LHCN-M2 (cell line): ENCODE data around the gene ADGRG7. TPM values are rescaled to one million over a fixed set of nuclear protein-coding genes. Genes with fewer than 3 reads are reported as not detected.

Source experiments
- DNase-seq: peaks from one replicate; pipeline ENCODE4 v3.0.0-alpha.2; 2012; ENCODE audit warnings: low read depth
- total RNA-seq: library from RNA; depleted of rRNA; stranded (reverse); fragments of >200 nt; gene quantifications from 2 replicates; pipeline ENCODE4 v1.2.3, GENCODE V29; 2014

ADGRG7 gene
- total RNA-seq, 1 experiment from 2014 or later = not detected

DNA sequence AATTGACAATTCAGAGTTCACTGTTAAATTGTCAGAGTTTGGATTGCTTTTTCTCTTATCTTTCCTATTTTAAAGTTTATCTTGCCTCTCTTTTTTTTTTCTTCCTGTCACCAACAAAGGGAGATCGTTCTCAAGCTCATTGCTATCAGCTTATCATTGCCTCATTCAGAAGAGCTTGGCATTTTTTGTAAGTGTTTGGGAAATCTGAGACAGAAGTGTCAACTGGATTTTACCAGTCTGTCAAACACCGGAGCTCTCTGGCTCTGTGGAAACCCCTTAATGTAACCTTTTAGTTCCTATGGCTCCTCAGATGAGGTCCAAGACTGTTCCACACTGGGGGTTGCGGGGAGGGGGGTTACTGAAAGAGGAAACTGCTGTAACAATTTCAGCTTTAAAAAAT lies 89.3 kb downstream of the ADGRG7 start:
- DNase-seq = no peak

DNA sequence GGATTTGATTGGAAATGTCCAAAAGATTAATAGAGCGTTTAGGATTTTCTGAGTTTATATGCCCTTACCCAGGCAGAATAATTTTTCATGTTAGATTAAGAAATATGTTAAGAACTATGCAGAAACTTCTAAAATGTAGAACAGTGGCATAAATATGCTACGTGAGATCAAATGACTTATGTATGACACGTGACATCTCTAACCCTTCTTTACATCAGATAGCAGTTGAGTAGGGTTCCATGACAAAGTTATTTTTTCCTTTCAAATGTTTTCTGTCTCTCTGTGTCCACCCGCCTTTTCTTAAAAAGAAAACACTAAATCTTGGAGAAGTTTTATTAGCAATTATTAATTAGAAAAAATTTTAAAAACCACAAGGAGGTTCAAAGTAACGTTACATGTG lies 91.3 kb downstream of the ADGRG7 start:
- no peak for DNase-seq

DNA sequence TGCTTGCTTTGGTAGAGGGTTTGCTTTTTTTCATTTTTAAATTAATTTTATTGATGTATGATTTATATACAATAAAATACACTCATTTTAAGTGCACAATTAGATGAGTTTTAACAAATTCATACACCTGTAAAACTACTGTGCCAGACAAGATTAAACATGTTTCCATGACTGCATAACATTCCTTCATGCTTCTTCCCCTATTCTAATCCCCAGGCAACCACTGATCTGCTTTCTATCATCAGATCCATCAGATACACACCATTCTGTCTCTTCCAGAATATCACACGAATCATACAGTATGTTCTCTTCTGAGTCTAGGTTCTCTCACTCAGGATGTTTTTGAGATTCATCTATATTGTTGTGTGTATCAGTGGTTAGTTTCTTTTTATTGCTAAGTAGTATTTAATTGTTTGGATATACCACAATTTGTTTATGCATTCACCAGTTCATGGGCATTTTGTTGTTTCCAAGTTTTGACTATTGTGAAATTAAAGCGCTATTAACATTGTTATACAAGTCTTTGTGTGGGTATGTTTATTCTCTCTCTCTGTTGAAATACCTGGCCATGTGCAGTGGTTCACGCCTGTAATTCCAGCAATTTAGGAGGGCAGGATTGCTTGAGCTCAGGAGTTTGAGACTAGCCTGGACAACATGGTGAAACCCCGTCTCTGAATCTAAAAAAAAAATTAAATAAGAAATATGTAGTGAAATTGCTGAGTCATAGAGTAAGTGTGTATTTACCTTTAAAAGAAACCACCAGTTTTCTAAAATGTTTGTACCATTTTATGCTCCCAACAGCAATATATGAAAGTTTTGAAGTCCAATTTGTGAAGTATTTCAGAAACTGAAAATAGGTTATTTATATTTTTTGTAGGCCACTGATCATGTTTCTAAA lies 92.9 kb downstream of the ADGRG7 start:
- DNase-seq = no peak

DNA sequence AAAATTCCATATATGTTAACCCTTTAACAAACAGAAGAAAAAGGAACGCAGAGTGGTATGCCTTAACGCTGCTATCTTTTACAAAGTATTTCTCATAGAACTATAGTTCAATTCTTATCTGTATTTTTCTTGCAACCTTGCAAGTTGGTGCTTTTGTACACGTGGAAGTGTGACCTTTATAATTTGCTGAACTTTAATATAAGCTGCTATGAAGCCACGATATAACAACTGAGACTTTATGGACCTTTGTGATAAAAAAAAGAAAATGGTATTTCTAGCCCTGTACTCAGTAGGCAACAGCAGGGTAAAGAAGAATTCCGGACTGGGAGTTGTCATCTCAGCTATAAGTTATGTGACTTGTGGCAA lies 93.6 kb downstream of the ADGRG7 start:
- DNase-seq = no peak

DNA sequence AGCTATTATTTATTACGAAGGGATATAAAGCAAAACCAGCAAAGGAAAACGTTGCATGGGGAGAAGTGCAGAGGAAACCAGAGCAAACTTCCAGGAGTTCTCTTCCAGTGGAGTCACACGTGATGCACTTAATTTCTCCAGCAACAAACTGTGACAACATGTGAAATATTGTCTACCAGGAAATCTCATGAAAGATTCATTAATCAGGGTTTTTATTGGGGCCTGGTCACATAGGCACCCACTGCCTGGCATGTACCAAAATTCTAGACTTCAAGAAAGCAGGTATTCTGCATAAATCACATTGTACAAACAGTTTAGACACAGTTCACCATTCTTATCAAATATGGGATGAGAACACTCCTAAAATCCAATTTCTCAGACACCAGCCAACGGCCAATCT lies 94.5 kb downstream of the ADGRG7 start:
- no peak for DNase-seq

DNA sequence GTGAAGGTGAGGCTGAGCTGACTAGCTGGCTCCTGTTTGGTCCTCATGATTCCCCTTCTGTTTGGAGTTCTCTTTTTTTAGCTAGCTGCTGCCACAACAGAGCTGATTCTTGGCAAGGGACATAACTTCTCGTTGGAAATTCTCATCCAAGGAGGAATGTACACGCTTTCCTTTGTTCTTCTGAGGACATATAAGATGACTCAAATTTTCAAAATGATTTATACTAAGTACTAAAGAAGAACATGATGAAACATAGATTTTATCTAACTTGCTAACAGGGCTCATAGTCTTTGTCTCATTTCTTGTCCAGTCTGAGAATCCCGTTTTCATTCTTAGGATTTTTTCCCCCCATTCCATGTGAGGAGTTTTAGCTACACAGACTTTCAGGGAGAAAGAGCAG lies 97.0 kb downstream of the ADGRG7 start:
- no peak for DNase-seq

DNA sequence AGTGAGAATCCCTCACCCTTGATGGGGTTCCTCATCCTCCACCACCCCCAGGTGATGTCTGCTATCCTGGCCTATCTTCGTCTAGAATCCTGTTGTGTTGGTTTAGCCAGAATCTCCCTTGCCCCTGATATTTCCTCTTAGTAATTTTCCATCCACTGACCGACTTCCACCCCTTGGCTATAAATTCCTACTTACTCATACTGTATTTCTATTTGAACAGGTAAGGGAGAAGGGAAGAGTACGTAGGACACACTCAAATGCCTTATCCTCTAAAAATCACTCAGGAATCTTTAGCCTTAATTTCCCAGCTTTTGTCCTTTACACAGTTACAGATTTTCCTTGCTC lies 99.2 kb downstream of the ADGRG7 start:
- no peak for DNase-seq

DNA sequence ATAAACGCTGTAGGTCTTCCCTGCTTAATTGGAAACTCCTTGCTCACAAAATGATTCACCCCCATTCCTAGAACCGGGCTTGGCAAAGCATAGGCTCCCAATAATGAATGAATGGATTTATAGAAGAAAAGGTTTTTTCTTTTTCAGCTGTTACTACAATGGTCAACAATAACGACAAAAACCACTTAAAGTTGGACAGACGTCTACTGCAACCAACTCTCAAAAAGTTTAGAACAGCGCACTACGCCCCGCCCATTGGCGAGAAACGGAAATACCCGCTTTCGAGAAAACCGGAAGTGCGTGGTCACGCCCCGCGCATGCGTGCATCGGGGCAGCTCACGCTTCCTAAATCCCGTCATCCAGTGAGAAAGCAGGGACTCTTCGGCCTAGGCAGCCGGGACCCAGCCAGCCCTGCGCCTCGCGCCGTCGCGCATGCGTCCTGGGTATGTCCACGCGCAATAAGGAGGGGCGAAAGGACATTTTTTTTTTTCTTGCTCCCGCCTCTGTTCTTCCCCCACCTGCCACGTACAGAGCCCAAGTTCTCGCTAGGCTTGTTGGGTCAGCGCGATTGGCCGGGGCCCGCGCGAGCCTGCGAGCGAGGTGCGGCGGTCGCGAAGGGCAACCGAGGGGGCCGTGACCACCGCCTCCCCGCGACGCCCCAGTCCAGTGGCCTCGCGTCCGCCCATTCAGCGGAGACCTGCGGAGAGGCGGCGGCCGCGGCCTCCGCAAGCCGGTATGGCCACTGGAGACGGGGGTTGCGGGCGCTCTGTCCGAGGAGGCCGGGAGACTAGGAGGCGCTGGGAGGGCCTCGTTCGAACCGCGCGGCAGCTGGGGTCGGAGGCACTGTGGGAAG lies 99.8 kb downstream of the ADGRG7 start, which contains the start of gene TFG:
TSS of gene TFG (plus strand) at position 506 of the 853 bp plus-strand sequence. CDS start 4,192 bp downstream, outside the sequence.
- DNase-seq = peak; percentile 99

DNA sequence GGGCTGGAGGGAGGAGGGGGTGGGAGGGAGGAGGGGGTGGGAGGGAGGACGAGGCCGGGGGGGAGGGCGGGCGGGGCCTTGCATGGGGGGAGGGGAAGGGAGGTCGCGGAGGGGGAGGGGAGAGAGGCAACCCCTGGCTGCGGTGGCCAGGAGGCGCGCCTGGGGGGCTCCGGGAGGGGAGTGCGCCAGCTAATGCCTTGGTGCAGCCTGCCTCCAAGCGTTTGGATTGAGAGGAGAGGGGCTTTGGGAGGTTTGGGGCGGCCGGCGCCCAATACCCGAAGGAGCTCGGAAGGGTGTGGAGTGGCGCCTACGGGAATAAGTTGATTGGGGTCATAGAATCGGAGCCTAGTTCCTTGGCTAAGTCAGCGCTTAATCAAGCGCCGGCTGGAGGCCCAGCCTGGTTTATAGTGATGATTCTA lies 100.5 kb downstream of the ADGRG7 start:
- DNase-seq = peak; percentile 18

DNA sequence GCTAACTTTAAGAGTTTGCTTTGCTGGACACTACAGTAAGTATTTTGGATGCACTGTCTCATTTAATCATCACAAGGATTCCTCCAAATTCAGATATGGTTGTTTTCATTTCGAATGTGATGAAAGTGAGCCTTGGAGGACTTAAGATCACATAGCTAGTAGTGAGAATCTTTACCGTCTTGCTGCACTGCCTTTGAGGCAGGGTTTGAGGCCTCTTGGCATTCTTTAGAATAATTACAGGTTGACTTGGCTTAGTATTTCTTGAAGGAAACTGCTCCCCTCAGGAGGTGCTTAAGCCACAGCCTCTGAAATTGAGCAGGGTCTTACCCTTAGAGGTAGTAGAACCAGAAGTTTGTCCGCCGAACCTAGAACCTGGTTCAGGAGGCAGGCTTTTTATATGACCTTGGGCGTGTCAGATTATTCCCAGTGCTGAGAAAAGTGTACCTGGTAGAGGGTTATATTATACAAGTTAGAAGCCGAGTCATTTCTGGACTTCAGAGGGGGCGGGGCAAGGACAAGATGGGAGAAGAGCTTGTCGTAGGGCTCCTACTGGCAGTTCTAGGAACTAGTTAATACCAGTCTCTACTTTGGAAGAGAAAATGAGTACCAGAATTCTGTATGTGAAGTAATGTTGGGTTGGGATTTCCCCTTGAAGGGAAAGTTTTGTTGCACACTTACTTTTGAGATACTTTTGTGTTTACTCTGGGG lies 101.0 kb downstream of the ADGRG7 start:
- peak; percentile 74 for DNase-seq

DNA sequence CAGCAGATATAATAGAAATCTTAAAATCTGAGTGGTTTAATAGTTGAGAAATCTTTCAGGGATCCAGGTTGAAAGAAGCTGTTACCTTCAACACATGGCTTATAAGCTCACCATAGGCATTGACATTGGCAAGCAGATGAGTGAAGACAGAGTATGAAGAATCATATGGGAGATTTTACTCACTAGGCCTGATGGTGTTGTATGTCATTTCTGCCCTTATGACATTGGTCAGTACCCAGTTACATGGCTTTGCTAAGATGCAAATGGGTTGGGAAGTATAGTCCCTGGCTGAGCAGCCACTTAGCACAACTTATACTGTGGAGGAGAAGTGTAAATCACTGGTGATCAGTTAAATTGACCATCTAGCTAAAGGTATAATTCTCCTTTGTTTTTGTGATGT lies 105.8 kb downstream of the ADGRG7 start:
- no peak for DNase-seq

DNA sequence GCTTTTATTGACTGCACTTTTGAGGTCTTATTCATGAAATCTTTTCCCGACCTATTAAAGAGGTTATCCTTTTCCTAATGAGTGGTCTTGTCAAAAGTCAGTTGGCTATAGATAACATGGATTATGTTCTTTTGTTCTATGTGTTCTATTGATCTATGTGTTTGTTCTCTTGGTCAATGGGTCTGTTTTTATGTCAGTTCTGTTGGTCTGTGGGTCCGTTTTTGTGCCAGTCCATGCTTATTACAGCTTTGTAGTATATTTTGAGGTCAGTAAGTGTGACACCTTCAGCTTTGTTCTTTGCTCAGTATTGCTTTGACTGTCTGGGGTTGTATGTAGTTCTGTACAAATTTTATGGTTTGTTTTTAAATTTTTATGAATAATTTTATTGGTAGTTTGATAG lies 107.7 kb downstream of the ADGRG7 start:
- no peak for DNase-seq

DNA sequence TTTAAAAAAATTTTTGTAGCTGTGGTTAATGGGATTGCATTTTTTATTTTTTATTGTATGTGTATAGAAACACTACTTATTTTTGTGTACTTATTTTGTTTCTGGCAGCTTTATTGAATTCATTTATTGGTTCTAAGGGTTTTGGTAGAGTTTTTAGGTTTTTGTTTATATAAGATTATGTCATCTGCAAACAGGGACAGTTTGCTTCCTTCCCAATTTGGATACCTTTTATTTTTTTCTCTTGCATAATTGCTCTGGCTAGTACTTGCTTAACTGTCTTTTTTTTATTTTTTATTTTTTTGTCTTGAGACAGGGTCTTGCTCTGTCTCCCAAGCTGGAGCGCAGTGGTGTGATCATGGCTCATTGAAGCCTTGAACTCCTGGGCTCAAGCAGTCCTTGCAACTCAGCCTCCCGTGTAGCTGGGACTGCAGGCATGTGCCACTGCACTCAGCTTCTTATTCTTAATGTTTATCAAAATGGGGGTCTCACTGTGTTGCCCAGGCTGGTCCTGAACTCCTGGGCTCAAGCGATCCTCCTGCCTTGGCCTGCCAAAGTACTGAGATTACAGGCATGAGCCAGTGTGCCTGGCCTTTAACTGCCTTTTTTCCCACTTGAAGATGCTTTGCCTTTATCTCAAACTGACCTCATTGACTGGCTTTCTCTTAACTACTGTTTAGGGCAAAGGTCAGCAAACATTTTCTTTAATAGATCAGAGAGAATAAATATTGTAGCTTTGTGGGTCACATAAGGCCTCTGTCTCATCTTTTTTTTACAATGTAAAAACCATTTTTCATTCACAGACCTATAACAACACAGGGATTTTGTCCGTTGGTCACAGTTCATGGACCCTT lies 108.5 kb downstream of the ADGRG7 start:
- DNase-seq = no peak

DNA sequence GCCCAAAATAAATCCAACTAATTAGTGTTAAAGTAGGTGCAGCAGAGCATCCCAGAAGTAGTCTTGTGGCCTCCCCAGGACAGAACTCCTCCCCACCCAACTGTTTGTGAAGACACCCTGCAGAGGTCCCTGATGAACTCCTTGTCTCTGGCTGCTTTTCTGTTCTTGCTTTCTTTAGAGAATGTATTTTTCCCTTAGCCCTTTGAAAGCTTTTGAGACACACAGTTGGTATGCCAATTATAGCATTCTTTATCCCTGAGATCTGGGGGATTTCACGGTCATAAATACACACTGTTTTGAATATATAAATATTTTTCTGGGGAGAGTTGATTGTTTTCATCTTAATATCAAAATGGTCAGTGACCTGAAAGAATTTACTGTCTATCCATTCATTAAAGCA lies 109.7 kb downstream of the ADGRG7 start:
- no peak for DNase-seq

DNA sequence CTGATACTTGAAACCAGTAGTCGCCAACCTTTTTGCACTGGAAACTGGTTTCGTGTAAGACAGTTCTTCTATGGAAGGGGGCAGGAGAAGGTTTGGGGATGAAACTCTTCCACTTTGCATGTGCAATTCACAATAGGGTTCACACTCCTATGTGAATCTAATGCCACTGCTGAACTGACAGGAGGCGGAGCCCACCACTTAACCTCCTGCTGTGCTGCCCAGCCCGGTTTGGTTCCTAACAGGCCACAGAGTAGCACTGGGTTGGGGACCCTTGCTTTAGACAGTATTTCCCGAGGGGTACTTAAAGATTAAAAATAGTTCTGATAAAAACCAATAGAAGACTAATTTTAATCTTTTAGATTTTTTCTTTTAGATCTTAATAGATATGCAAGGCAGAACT lies 111.0 kb downstream of the ADGRG7 start:
- no peak for DNase-seq

DNA sequence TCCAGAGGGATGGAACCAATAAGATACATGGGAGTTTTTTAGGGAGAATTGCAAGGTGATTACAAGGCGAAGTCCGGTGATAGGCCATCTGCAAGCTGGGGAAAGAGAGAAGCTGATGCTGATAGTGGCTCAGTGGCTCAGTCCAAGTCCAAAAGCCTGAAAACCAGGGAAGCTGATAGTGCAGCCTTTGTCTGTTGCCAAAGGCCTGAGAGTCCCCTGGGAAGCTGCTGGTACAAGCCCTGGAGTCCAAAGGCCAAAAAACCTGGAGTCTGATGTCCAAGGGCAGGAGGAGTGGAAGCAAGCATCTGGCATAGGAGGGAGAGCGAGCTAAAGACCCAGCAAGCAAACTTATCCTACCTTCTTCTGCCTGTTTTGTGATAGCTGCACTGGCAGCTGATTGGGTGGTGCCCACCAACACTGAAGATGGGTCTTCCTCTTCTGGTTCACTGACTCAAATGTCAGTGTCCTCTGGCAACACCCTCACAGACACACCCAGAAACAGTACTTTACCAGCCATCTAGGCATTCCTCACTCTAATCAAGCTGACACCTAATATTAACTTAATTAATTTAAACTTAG lies 116.6 kb downstream of the ADGRG7 start:
- DNase-seq = no peak

DNA sequence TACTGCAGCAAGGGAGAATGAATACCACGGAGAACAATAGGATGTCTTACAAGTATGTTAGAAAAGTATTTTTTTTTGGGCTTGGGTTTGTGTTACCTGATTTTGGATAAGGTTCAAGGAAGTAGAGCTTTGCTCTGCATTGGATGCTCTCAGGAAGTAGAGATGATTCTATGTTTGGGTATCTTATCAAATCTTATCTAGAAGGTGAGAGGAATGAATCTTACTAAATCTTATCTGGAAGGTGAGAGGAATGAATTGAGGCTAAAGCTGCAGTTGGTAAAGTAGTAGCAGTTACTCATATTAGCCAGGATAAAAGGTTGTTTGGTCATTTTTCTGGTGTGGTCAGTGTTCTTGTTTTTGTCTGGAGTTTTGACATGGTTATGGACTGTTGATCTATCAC lies 117.3 kb downstream of the ADGRG7 start:
- no peak for DNase-seq

DNA sequence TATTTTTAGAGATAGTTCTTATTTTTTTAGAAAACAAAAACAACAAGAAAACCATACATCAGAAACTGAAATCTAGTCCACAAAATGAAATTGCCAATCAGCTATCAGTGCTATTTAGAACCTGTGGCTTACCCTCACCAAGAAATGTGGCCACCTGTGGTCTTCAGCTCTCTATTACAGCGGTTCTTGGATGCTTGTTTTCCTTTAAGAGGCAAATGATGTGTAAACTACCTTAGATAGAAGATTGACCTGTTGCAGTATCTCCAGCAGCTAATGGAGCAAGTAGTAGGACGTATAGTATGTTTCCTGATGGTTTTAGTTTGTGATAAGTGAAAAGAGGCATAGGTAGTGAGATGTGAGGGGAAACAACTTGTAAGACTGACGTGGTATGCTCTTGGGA lies 121.1 kb downstream of the ADGRG7 start:
- DNase-seq = no peak

DNA sequence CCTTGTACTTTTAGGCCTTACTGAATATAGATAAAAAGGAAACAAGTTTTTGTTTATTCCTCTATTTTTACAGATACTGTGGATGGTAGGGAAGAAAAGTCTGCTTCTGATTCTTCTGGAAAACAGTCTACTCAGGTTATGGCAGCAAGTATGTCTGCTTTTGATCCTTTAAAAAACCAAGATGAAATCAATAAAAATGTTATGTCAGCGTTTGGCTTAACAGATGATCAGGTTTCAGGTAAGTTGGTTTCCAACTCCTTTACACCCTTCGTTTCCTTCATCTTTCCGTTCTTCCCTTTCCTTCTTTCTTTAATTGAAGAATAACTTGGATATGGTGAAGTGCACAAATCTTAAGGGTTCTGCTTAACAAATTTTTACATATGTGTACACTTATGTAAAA lies 123.0 kb downstream of the ADGRG7 start:
- DNase-seq = no peak

DNA sequence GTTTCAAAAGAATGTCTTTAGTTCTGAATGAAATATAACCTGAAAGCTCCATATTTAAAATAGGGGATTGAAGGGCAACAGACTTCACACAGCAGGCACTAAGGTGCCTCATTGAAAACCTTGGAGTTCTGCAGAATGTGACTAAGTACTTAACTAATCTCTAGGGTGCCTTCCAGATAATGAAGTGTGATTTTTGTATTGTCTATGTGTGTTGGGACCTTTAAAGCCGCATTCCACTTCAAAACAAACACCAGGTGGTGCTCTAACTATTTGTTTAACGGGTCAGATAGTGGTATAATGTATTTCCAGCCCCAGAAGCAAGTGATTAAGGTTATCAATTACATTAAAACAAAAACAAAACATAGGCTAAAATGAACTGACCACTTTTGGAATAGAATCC lies 127.9 kb downstream of the ADGRG7 start:
- peak; percentile 25 for DNase-seq

DNA sequence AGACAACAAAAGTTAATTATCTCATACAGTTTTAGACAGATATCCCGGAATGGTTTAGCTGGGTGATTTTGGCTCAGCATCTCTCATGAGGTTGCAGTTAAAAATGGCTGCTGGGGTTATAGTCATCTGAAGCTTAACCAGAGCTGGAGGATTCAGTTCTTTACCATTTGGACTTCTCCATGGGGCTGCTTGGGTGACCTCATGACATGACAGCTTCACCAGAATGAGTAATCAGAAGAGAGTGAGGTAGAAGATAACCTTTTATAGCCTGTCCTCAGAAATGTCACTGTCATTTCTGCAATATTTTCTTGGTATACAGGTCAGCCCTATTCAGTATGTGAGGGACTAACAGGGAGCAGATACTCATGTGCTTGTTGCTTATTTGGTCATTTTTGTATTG lies 130.8 kb downstream of the ADGRG7 start:
- peak; percentile 20 for DNase-seq
